ENCODE data around the gene SLC5A3. TPM values are rescaled to one million over a fixed set of nuclear protein-coding genes. Genes with fewer than 3 reads are reported as not detected.
A peak's percentile ranks its signal among the peaks of the same experiment; 100 is the strongest.

Gene SLC5A3
- 25.0 TPM for total RNA-seq
- long read RNA-seq, full-length matches to known transcripts: 28 of 28 reads
- long read RNA-seq, partial matches to known transcripts: 0 of 28 reads
- long read RNA-seq, other reads (novel, unspliced or antisense): 0 of 28 reads

DNA sequence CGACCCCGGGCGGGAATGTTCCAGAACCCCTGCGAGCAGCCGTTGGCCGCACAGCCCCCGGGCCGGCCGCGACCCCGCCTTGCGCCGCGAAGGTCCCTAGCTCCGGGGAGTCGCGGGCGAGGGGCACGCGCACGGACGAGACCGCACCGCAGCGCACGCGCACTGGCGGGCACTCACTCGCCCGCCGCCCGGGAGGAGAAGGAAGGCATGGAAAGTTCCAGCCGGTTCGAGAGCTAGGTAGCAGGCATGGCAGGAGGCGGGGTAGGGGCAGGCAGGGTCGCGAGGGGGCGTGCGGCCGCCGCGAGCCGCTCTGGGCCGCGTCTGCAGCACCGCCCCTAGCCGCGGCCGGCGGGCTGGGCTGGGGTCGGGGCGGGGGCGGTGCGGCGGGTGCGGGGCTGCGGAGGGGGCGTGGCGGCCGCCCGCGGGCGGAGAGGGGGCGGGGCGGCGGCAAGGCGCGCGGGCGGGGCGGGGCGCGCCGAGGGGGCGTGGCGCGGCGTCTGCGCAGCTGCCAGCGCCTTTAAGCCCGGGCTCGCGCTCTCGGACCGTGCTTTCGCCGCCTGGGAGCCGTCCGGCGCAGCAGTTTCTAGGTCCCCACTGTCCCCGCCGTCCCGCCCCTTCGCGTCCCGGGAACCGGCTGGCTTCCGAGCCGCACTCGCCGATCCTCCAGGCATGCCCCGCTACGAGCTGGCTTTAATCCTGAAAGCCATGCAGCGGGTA lies at the start of gene SLC5A3, which contains the start of gene MRPS6:
Gene SLC5A3, plus strand, starts transcription at position 547 of the 717 bp plus-strand sequence. CDS start 21,621 bp downstream, outside the sequence.
Gene MRPS6, plus strand, starts transcription at position 547 of the 717 bp plus-strand sequence. Its CDS starts 123 bp downstream, at position 670.
- peak; percentile 94 for DNase-seq (ENCODE audit: low spot score)

GRCh38 chr21:34023691-34024373 lies 49.5 kb upstream of the SLC5A3 start:
- no peak for DNase-seq (ENCODE audit: low spot score)

DNA sequence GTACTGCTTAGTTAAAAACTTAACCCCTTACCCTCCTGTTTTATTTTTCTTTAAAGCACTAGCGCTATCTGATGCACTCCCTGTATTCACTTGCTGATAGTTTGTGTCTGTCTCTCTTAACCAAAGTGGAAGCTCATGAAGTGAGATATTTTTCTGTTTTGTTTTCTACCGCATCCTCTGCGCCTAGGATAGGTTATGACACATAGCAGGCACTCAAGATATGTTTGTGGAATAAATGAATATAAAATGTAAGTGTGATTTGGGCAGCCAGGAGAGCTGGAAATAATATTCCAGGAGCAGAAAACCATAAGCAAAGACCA lies 49.0 kb upstream of the SLC5A3 start:
- no peak for DNase-seq (ENCODE audit: low spot score)

- DNase-seq (ENCODE audit: low spot score): no peak
Observed at GRCh38 chr21:34027721-34028461, 45.5 kb upstream of the SLC5A3 start.

GRCh38 chr21:34029743-34030528 lies 43.4 kb upstream of the SLC5A3 start:
- DNase-seq (ENCODE audit: low spot score): no peak

GRCh38 chr21:34031835-34032370 lies 41.5 kb upstream of the SLC5A3 start:
- no peak for DNase-seq (ENCODE audit: low spot score)

DNA sequence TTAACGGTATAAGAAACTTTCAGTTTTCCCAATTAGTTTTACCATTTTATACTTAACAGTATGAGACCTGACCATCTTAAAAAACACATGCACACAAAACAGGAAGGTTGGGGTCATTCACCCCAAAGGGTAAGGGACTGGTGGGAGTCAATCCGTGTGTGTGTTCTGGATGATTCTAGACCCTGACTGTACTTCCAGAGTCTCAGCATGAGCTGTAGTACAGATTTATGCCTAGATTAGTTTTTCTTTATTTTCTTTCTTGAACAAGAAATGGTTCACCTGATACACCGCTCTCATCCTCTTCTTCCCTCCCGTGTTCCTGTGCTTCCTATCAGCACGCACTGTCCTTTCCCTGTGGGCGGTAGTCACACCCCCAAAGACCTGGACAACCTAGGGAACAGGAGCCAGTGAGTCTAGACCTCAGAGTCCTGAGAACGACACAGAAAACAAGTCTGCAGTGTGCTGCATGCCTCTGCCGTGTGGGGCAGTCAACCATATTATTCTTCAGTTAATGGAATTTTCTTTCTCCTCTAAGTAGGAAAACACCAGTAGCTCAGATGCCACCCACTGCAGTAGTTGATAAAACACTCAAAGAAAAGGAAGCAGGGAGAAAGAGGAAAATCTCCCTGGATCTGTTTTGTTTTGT lies 38.9 kb upstream of the SLC5A3 start:
- no peak for DNase-seq (ENCODE audit: low spot score)

- DNase-seq (ENCODE audit: low spot score): no peak
Observed at GRCh38 chr21:34035619-34036354, 37.6 kb upstream of the SLC5A3 start.

DNA sequence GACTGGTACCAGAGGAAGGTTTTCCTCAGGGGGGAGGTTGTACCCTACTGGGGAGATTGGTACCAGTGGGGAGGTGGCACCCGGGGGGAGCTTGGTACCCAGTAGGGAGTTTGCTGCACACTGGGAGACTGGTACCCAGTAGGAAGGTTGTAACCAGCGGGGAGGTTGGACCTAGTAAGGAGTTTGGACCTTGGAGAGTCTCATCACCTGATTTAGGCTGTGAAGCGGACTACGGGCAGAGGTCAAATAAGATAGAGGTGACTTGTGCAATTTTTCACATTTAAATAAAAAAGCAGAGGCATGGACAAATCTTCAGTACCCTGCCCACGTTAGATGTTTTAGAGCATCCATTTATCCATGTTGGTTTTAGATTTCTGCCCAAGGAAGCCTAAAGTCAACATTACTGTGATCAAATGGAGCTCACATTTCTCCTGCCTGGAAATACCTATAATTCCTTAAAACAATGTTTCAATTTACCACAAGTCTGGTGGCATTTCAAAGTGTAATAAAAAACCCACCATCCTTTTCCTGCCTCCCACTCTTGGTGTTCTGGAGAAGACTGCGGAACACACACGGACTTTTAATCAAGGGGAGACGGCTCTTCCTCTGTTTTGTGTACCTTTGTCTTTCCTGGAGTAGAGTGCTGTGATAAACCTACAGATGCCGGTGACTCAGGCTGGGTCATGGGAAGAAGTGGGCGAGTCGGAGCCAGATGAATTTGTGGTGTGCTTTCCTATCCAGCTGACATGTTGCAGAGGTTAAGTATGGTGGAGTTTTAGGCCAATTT lies 36.2 kb upstream of the SLC5A3 start:
- DNase-seq (ENCODE audit: low spot score): no peak

DNA sequence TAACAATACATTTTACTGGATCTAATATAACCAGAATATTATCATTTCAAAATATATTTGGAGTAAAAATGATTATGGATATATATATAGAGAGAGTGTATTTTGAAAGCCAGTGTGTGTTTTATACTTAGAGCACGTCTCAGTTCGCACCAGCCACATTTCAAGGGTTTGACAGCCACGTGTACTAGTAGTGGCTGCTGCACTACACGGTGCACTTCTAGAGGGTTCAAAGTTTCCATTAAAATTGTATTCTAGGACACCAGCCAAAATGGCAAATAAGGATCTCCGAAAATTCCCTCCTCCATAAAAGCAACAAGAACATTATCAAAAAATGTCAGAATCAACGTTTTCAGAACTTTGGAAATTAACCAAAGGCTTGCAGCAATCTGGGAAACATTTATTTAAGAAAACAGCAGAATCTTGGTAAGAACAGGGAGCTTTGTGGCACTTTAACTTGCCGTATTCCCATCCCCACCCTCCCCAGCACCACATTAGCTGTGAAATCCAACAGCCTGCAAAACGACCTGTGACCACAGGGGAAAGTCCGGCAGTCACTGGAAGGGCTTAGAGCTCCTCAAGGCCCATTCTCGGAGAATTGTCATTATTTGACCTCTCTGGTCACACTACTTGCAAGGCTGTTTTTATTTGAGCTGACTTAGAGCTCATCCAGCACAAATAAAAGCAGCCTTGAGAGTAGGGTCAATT lies 33.5 kb upstream of the SLC5A3 start:
- DNase-seq (ENCODE audit: low spot score): no peak

DNA sequence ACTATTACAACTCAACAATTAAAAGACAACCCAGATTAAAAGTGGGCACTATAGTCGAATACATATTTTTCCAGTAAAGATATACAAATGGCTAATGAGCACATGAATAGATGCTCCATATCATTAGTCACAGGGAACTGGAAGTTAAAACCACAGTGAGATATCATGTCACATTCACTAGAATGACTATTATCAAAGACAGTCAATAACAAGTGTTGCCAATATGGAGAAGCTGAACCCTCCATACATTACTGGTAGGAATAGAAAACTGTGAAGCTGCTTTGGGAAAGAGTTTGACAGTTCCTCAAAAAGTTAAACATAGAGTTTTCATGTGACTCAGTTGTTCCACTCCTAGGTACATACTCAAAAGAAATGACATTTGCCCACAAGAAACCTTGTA lies 30.6 kb upstream of the SLC5A3 start:
- no peak for DNase-seq (ENCODE audit: low spot score)

GRCh38 chr21:34043333-34043732 lies 30.0 kb upstream of the SLC5A3 start:
- DNase-seq (ENCODE audit: low spot score): no peak

DNA sequence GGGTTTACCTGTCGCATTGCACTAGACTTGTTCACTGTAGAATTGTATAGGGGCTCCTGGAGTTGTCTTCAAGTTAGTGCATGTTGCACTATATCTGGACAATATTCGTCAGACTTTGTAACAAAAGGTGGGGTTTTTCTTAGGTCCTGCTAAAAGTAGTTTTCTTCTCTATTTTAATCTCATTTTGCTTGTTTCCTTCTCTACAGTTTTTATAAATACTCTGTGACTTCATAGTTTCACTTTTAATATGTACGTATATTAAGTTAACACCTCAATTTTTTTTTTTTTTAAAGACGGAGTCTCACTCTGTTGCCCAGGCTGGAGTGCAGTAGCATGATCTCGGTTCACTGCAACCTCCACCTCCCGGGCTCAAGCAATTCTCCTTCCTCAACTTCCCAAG lies 26.5 kb upstream of the SLC5A3 start:
- no peak for DNase-seq (ENCODE audit: low spot score)

- no peak for DNase-seq (ENCODE audit: low spot score)
Observed at GRCh38 chr21:34047835-34048234, 25.5 kb upstream of the SLC5A3 start.

GRCh38 chr21:34052171-34052570 lies 21.2 kb upstream of the SLC5A3 start:
- no peak for DNase-seq (ENCODE audit: low spot score)

DNA sequence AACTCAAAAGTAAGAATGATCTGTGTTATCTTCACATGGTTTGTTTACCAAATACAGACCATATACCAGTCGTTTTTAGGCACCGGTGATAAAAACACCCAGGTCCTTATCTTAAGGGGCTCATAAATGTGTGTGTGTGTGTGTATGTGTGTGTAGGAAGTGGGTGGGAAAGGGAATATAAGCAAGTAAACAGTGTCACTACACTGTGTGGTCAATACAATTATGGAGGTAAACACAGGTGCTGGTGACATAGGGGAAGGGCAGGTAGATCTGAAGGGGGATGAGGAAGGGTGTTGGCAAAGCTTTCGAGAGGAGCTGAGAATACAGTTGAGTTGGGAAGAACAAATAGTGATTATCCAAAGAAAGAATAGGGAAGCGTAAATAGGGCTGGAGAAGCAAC lies 19.1 kb upstream of the SLC5A3 start:
- DNase-seq (ENCODE audit: low spot score): no peak

DNA sequence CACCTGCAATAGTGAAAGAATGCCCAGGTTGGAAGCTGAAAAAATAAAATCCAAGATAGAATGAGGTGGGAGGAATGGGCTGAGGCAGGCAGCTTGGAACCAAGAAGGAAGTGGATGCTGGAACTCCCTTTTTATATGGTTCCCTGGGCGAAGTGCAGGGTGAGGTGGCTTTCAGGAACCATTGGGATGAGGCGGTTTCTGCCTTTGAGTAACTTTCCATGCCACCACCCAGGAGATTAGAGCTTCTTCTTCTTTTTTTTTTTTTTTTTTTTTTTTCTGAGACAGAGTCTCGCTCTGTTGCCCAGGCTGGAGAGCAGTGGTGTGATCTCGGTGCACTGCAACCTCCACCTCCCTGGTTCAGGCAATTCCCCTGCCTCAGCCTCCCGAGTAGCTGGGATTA lies 17.8 kb upstream of the SLC5A3 start:
- no peak for DNase-seq (ENCODE audit: low spot score)

GRCh38 chr21:34061983-34062382 lies 11.4 kb upstream of the SLC5A3 start:
- no peak for DNase-seq (ENCODE audit: low spot score)
